GM19328 (cell line): ENCODE data around the gene JUN.

Experiments
- ATAC-seq: cut with Tn5 transposase; IDR thresholded peaks from one replicate; pipeline ENCODE4 v1.9.1; 2021; ENCODE audit warnings: mild to moderate bottlenecking, moderate library complexity; ENCODE audit not compliant: unreplicated experiment

Gene JUN

GRCh38 chr1:58764294-58764978, 19.4 kb downstream of the JUN start:
- no peak for ATAC-seq

GRCh38 chr1:58763214-58763613, 20.6 kb downstream of the JUN start:
- ATAC-seq = no peak

- ATAC-seq = no peak
These were observed 21.0 kb downstream of the JUN start for GRCh38 chr1:58762806-58763205.

GRCh38 chr1:58755468-58755872, 28.4 kb downstream of the JUN start:
- no peak for ATAC-seq

GRCh38 chr1:58754683-58755467, 29.0 kb downstream of the JUN start:
- ATAC-seq = no peak

- no peak for ATAC-seq
These were observed 29.7 kb downstream of the JUN start for GRCh38 chr1:58754073-58754613.

- ATAC-seq = no peak
These were observed 30.4 kb downstream of the JUN start for GRCh38 chr1:58753431-58753866.

GRCh38 chr1:58749646-58750045, 34.2 kb downstream of the JUN start:
- ATAC-seq = no peak

GRCh38 chr1:58748666-58749065, 35.2 kb downstream of the JUN start:
- ATAC-seq = no peak

- ATAC-seq = no peak
These were observed 37.1 kb downstream of the JUN start for GRCh38 chr1:58746757-58747156.

GRCh38 chr1:58746182-58746581, 37.7 kb downstream of the JUN start:
- no peak for ATAC-seq

- ATAC-seq = no peak
These were observed 38.2 kb downstream of the JUN start for GRCh38 chr1:58745666-58746065.

GRCh38 chr1:58745117-58745516, 38.7 kb downstream of the JUN start:
- ATAC-seq = no peak

GRCh38 chr1:58741678-58742553, 41.9 kb downstream of the JUN start:
- no peak for ATAC-seq

- no peak for ATAC-seq
These were observed 43.9 kb downstream of the JUN start for GRCh38 chr1:58739856-58740466.

- no peak for ATAC-seq
These were observed 45.0 kb downstream of the JUN start for GRCh38 chr1:58738876-58739275.

GRCh38 chr1:58735586-58735985, 48.3 kb downstream of the JUN start:
- no peak for ATAC-seq

- ATAC-seq = no peak
These were observed 49.2 kb downstream of the JUN start for GRCh38 chr1:58734630-58735029.

GRCh38 chr1:58732087-58732775, 51.6 kb downstream of the JUN start:
- no peak for ATAC-seq
